ENCODE data around the gene IGDCC3.
"Not testable (repeated sequence)": the region's sequence is repeated elsewhere in the genome, so short reads cannot be mapped to it uniquely, and the experiment has no call there.

Gene IGDCC3

GRCh38 chr15:65405791-65406423, 28.1 kb upstream of the IGDCC3 start:
- DNase-seq = no peak

GRCh38 chr15:65404186-65404872, 26.5 kb upstream of the IGDCC3 start:
- DNase-seq = no peak

GRCh38 chr15:65402961-65403360, 25.2 kb upstream of the IGDCC3 start:
- DNase-seq = no peak

- DNase-seq = no peak
Observed at GRCh38 chr15:65401611-65402240, 23.9 kb upstream of the IGDCC3 start.

GRCh38 chr15:65400760-65401610, 23.2 kb upstream of the IGDCC3 start:
- DNase-seq = peak; percentile 57

- no peak for DNase-seq
Observed at GRCh38 chr15:65399997-65400396, 22.2 kb upstream of the IGDCC3 start.

- DNase-seq = no peak
Observed at GRCh38 chr15:65399001-65399706, 21.4 kb upstream of the IGDCC3 start.

- DNase-seq = not testable (repeated sequence)
Observed at GRCh38 chr15:65398486-65398885, 20.7 kb upstream of the IGDCC3 start.

- no peak for DNase-seq
Observed at GRCh38 chr15:65396965-65397317, 19.1 kb upstream of the IGDCC3 start.

GRCh38 chr15:65396283-65396964, 18.6 kb upstream of the IGDCC3 start:
- no peak for DNase-seq

- no peak for DNase-seq
Observed at GRCh38 chr15:65395567-65396202, 17.9 kb upstream of the IGDCC3 start.

- DNase-seq = no peak
Observed at GRCh38 chr15:65394936-65395335, 17.1 kb upstream of the IGDCC3 start.

GRCh38 chr15:65394280-65394789, 16.5 kb upstream of the IGDCC3 start:
- DNase-seq = no peak

GRCh38 chr15:65393557-65393956, 15.8 kb upstream of the IGDCC3 start:
- DNase-seq = no peak

- DNase-seq = no peak
Observed at GRCh38 chr15:65393091-65393490, 15.3 kb upstream of the IGDCC3 start.

- DNase-seq = no peak
Observed at GRCh38 chr15:65392368-65392767, 14.6 kb upstream of the IGDCC3 start.

- DNase-seq = no peak
Observed at GRCh38 chr15:65391732-65392131, 13.9 kb upstream of the IGDCC3 start.

- no peak for DNase-seq
Observed at GRCh38 chr15:65390447-65390846, 12.6 kb upstream of the IGDCC3 start.

GRCh38 chr15:65389226-65389625, 11.4 kb upstream of the IGDCC3 start:
- DNase-seq = no peak

GRCh38 chr15:65388306-65389080, 10.7 kb upstream of the IGDCC3 start:
- DNase-seq = no peak

GRCh38 chr15:65386886-65387285, 9.1 kb upstream of the IGDCC3 start:
- DNase-seq = no peak

Data from activated CD4-positive, alpha-beta T cell treated with anti-CD3 and anti-CD28 coated beads, Interleukin-10, Interleukin-2, amounts not matched to agents 100 ng/mL and 50 ng/mL, durations not matched to agents 16 hours and 8 hours (primary cell).